ENCODE results near the gene SLC6A18. TPM values are rescaled to one million over a fixed set of nuclear protein-coding genes. Genes with fewer than 3 reads are reported as not detected.

The SLC6A18 gene
- total RNA-seq, result not detected in 2 replicates

GRCh38 chr5:1225081-1225480 lies at the start of gene SLC6A18:
SLC6A18 (plus strand) TSS chr5:1225381; CDS start chr5:1225478, 97 bp downstream.
- H3K36me3 Mint-ChIP-seq (ENCODE audit: low read depth), result no peaks in the 10 kb centered on the region
- no peak within 1 kb of the TSS for H3K4me3 Mint-ChIP-seq
- intact Hi-C loops (cut with micrococcal nuclease), result no loop called here
- peaks cover 5% of the 10 kb centered on the region for H3K4me1 Mint-ChIP-seq
- H3K27ac Mint-ChIP-seq, result no peak within 1 kb of the TSS
- DNase-seq, result no peak
- H3K27me3 Mint-ChIP-seq, result peaks cover 4% of the 10 kb centered on the region
- H3K9me3 Mint-ChIP-seq, result no peaks in the 10 kb centered on the region

GRCh38 chr5:1175801-1176472 lies 49.2 kb upstream of the SLC6A18 start:
- no peak for DNase-seq
- no peaks in the 10 kb centered on the region for H3K27me3 Mint-ChIP-seq
- no peak overlapping the region for H3K27ac Mint-ChIP-seq
- H3K9me3 Mint-ChIP-seq, result no peaks in the 10 kb centered on the region
- peaks cover 4% of the 10 kb centered on the region for H3K4me1 Mint-ChIP-seq
- intact Hi-C loops (cut with micrococcal nuclease), result no loop called here
- H3K4me3 Mint-ChIP-seq, result no peak overlapping the region
- H3K36me3 Mint-ChIP-seq (ENCODE audit: low read depth), result no peaks in the 10 kb centered on the region

GRCh38 chr5:1176473-1177391 lies 48.4 kb upstream of the SLC6A18 start:
- DNase-seq, result no peak
- intact Hi-C loops (cut with micrococcal nuclease), result no loop called here
- Mint-ChIP-seq H3K9me3 (no peaks in the 10 kb centered on the region), H3K27ac (no peak overlapping the region), H3K27me3 (no peaks in the 10 kb centered on the region), H3K4me3 (no peak overlapping the region), H3K36me3 (ENCODE audit: low read depth) (no peaks in the 10 kb centered on the region), H3K4me1 (peaks cover 4% of the 10 kb centered on the region)

- H3K36me3 Mint-ChIP-seq (ENCODE audit: low read depth), result no peaks in the 10 kb centered on the region
- DNase-seq, result no peak
- no peaks in the 10 kb centered on the region for H3K9me3 Mint-ChIP-seq
- no peak overlapping the region for H3K4me3 Mint-ChIP-seq
- H3K4me1 Mint-ChIP-seq, result peaks cover 4% of the 10 kb centered on the region
- H3K27me3 Mint-ChIP-seq, result no peaks in the 10 kb centered on the region
- no peak overlapping the region for H3K27ac Mint-ChIP-seq
- intact Hi-C loops (cut with micrococcal nuclease), result no loop called here
These were observed 47.2 kb upstream of the SLC6A18 start for GRCh38 chr5:1177826-1178528.

- Mint-ChIP-seq H3K27ac (no peak overlapping the region), H3K4me3 (no peak overlapping the region), H3K36me3 (ENCODE audit: low read depth) (no peaks in the 10 kb centered on the region), H3K4me1 (peaks cover 4% of the 10 kb centered on the region), H3K9me3 (no peaks in the 10 kb centered on the region), H3K27me3 (no peaks in the 10 kb centered on the region)
- intact Hi-C loops (cut with micrococcal nuclease), result no loop called here
- DNase-seq, result no peak
These were observed 46.4 kb upstream of the SLC6A18 start for GRCh38 chr5:1178529-1179382.

GRCh38 chr5:1179383-1179715 lies 45.8 kb upstream of the SLC6A18 start:
- no peaks in the 10 kb centered on the region for H3K36me3 Mint-ChIP-seq (ENCODE audit: low read depth)
- no peaks in the 10 kb centered on the region for H3K9me3 Mint-ChIP-seq
- H3K27me3 Mint-ChIP-seq, result no peaks in the 10 kb centered on the region
- no peak overlapping the region for H3K4me3 Mint-ChIP-seq
- DNase-seq, result no peak
- H3K27ac Mint-ChIP-seq, result no peak overlapping the region
- intact Hi-C loops (cut with micrococcal nuclease), result no loop called here
- H3K4me1 Mint-ChIP-seq, result peaks cover 3% of the 10 kb centered on the region

GRCh38 chr5:1180096-1180495 lies 45.1 kb upstream of the SLC6A18 start:
- no peaks in the 10 kb centered on the region for H3K4me1 Mint-ChIP-seq
- H3K27ac Mint-ChIP-seq, result no peak overlapping the region
- no peaks in the 10 kb centered on the region for H3K9me3 Mint-ChIP-seq
- H3K27me3 Mint-ChIP-seq, result no peaks in the 10 kb centered on the region
- intact Hi-C loops (cut with micrococcal nuclease), result no loop called here
- DNase-seq, result no peak
- no peak overlapping the region for H3K4me3 Mint-ChIP-seq
- H3K36me3 Mint-ChIP-seq (ENCODE audit: low read depth), result no peaks in the 10 kb centered on the region

- intact Hi-C loops (cut with micrococcal nuclease), result no loop called here
- Mint-ChIP-seq H3K9me3 (no peaks in the 10 kb centered on the region), H3K27ac (no peak overlapping the region), H3K36me3 (ENCODE audit: low read depth) (no peaks in the 10 kb centered on the region), H3K4me3 (no peak overlapping the region), H3K4me1 (no peaks in the 10 kb centered on the region), H3K27me3 (no peaks in the 10 kb centered on the region)
- DNase-seq, result no peak
These were observed 44.3 kb upstream of the SLC6A18 start for GRCh38 chr5:1180841-1181271.

GRCh38 chr5:1181451-1182359 lies 43.5 kb upstream of the SLC6A18 start:
- intact Hi-C loops (cut with micrococcal nuclease), result no loop called here

GRCh38 chr5:1182360-1182632 lies 42.9 kb upstream of the SLC6A18 start:
- no peak overlapping the region for H3K27ac Mint-ChIP-seq
- H3K4me3 Mint-ChIP-seq, result no peak overlapping the region
- H3K4me1 Mint-ChIP-seq, result no peaks in the 10 kb centered on the region
- H3K27me3 Mint-ChIP-seq, result no peaks in the 10 kb centered on the region
- H3K9me3 Mint-ChIP-seq, result no peaks in the 10 kb centered on the region
- no peak for DNase-seq
- no peaks in the 10 kb centered on the region for H3K36me3 Mint-ChIP-seq (ENCODE audit: low read depth)
- intact Hi-C loops (cut with micrococcal nuclease), result no loop called here

More at GRCh38 chr5:1181451-1182359, 43.5 kb upstream of the SLC6A18 start:
- Mint-ChIP-seq H3K27ac (no peak overlapping the region), H3K27me3 (no peaks in the 10 kb centered on the region), H3K4me1 (no peaks in the 10 kb centered on the region), H3K9me3 (no peaks in the 10 kb centered on the region), H3K4me3 (no peak overlapping the region), H3K36me3 (ENCODE audit: low read depth) (no peaks in the 10 kb centered on the region)
- DNase-seq, result no peak

- H3K9me3 Mint-ChIP-seq, result no peaks in the 10 kb centered on the region
These were observed 42.4 kb upstream of the SLC6A18 start for GRCh38 chr5:1182633-1183423.

GRCh38 chr5:1183424-1184162 lies 41.6 kb upstream of the SLC6A18 start:
- intact Hi-C loops (cut with micrococcal nuclease), result no loop called here
- Mint-ChIP-seq H3K27me3 (no peaks in the 10 kb centered on the region), H3K27ac (no peak overlapping the region), H3K4me1 (no peaks in the 10 kb centered on the region), H3K4me3 (no peak overlapping the region), H3K36me3 (ENCODE audit: low read depth) (no peaks in the 10 kb centered on the region), H3K9me3 (no peaks in the 10 kb centered on the region)
- no peak for DNase-seq

More at GRCh38 chr5:1182633-1183423, 42.4 kb upstream of the SLC6A18 start:
- no peak overlapping the region for H3K27ac Mint-ChIP-seq
- no peaks in the 10 kb centered on the region for H3K4me1 Mint-ChIP-seq
- intact Hi-C loops (cut with micrococcal nuclease), result no loop called here
- H3K36me3 Mint-ChIP-seq (ENCODE audit: low read depth), result no peaks in the 10 kb centered on the region
- no peak overlapping the region for H3K4me3 Mint-ChIP-seq
- DNase-seq, result no peak
- no peaks in the 10 kb centered on the region for H3K27me3 Mint-ChIP-seq

Measured in activated CD4-positive, alpha-beta T cell treated with anti-CD3 and anti-CD28 coated beads, Interleukin-2, amount 10 ng/mL, durations not matched to agents 24 days and 14 days (primary cell).